CD4-positive, alpha-beta memory T cell (primary cell): Measurements from ENCODE around the gene CSTPP1. TPM values are rescaled to one million over a fixed set of nuclear protein-coding genes. Genes with fewer than 3 reads are reported as not detected.

Experiments
- CTCF ChIA-PET: fragments of 350-600 bp; sonication (Branson Sonifier 250); formaldehyde crosslinking; loops from one replicate; lab custom pipeline; 2021; ENCODE audit warnings: inconsistent platforms; ENCODE audit not compliant: partially characterized antibody; lab: Charles Lee
- POLR2A ChIA-PET: fragments of 350-600 bp; sonication (Branson Sonifier 250); formaldehyde crosslinking; loops from one replicate; lab custom pipeline; 2021; ENCODE audit not compliant: partially characterized antibody; lab: Charles Lee
- DNase-seq, 5 donors: peaks; one replicate each; pipeline versions ENCODE4 v3.0.0 to v3.0.0-alpha.2; 2020 to 2022; ENCODE audit warnings: mixed read lengths in 1 of 5
- H3K27ac ChIP-seq: one replicate; pipeline ENCODE4 v1.7.0; 2013; ENCODE audit warnings: low read depth, low read length
- H3K27me3 ChIP-seq: 2 replicates; pipeline ENCODE4 v1.7.0; 2013; ENCODE audit warnings: mild to moderate bottlenecking, low read length, moderate library complexity; ENCODE audit not compliant: insufficient read depth
- H3K36me3 ChIP-seq: 2 replicates; pipeline ENCODE4 v1.7.0; 2013; ENCODE audit warnings: mild to moderate bottlenecking, low read length, moderate library complexity; ENCODE audit not compliant: insufficient read depth
- H3K4me1 ChIP-seq: 2 replicates; pipeline ENCODE4 v1.7.0; 2013; ENCODE audit warnings: mild to moderate bottlenecking, low read length, moderate library complexity; ENCODE audit not compliant: insufficient read depth
- H3K4me3 ChIP-seq, 2 donors: one replicate each; pipeline ENCODE4 v1.7.0; 2013; ENCODE audit warnings: low read length in 2 of 2, mild to moderate bottlenecking in 1 of 2
- H3K9me3 ChIP-seq, 2 donors: one replicate each; pipeline ENCODE4 v1.7.0; 2013; ENCODE audit warnings: low read length in 2 of 2, control low read depth in 1 of 2; ENCODE audit not compliant: control insufficient read depth in 1 of 2
- H3K27ac Mint-ChIP-seq, 7 donors: one replicate each; pipeline ENCODE4 v1.8.0; 2020 to 2021; ENCODE audit warnings: mixed read lengths in 7 of 7, mild to moderate bottlenecking in 6 of 7, inconsistent platforms in 3 of 7, moderate library complexity in 3 of 7
- H3K27me3 Mint-ChIP-seq, 2 donors: one replicate each; pipeline ENCODE4 v1.8.0; 2020 to 2021; ENCODE audit warnings: mixed read lengths in 2 of 2
- H3K36me3 Mint-ChIP-seq, 2 donors: one replicate each; pipeline ENCODE4 v1.8.0; 2020 to 2021; ENCODE audit warnings: mixed read lengths in 2 of 2, inconsistent platforms in 1 of 2, mild to moderate bottlenecking in 1 of 2
- H3K4me1 Mint-ChIP-seq, 4 donors: one replicate each; pipeline ENCODE4 v1.8.0; 2020 to 2021; ENCODE audit warnings: mixed read lengths in 4 of 4, mild to moderate bottlenecking in 1 of 4
- H3K4me3 Mint-ChIP-seq, 8 donors: one replicate each; pipeline ENCODE4 v1.8.0; 2020 to 2021; ENCODE audit warnings: mixed read lengths in 8 of 8, mild to moderate bottlenecking in 7 of 8, moderate library complexity in 6 of 8, inconsistent platforms in 3 of 8
- H3K9me3 Mint-ChIP-seq, 8 donors: one replicate each; pipeline ENCODE4 v1.8.0; 2020 to 2021; ENCODE audit warnings: mixed read lengths in 8 of 8, mild to moderate bottlenecking in 5 of 8, inconsistent platforms in 3 of 8, moderate library complexity in 1 of 8
- intact Hi-C: fragments of 100-400 bp; cut with micrococcal nuclease; formaldehyde crosslinking; loops from one replicate; pipeline ENCODE4 v1.15.1; 2023
- polyA plus RNA-seq, 2 donors: library from polyadenylated mRNA; unstranded; fragments of 300-500 nt; fragmentation: Illumina TruSeq; gene quantifications; one replicate each; pipeline ENCODE4 v1.2.3, GENCODE V29; 2021
- total RNA-seq, 2 experiments: library from RNA; stranded (reverse); gene quantifications; one replicate each; pipeline ENCODE4 v1.2.3, GENCODE V29; 2021

Gene CSTPP1
- total and polyA plus RNA-seq, 4 experiments from 2014 or later, result 12.4 to 24.3 (median 17.8) TPM

- H3K36me3 Mint-ChIP-seq, result no peaks in the 10 kb centered on the region
- intact Hi-C loops, result no loop called here
- no peaks in the 10 kb centered on the region for H3K9me3 ChIP-seq
- no peak for DNase-seq
- ChIA-PET POLR2A (no interaction called here), CTCF (interaction anchor here (1.1 to 3.9 kb wide), 3 partner anchors 103 to 269 kb away, joined by 3 to 44 read pairs (median 4); no protein-coding TSS in a partner anchor)
- no peak overlapping the region for H3K4me3 Mint-ChIP-seq
- peaks cover 0 to 2% (median 0%) of the 10 kb centered on the region in 4 donors for H3K4me1 Mint-ChIP-seq
- H3K36me3 ChIP-seq, result no peaks in the 10 kb centered on the region
- no peaks in the 10 kb centered on the region for H3K4me1 ChIP-seq
- H3K9me3 Mint-ChIP-seq, result no peaks in the 10 kb centered on the region
- H3K27me3 Mint-ChIP-seq, result no peaks in the 10 kb centered on the region
- no peak overlapping the region for H3K4me3 ChIP-seq
- no peak overlapping the region for H3K27ac Mint-ChIP-seq
- no peak overlapping the region for H3K27ac ChIP-seq
- no peaks in the 10 kb centered on the region for H3K27me3 ChIP-seq
These were observed 43.7 kb upstream of the CSTPP1 start for GRCh38 chr11:46892838-46893237.

- H3K27me3 ChIP-seq, result no peaks in the 10 kb centered on the region
- Mint-ChIP-seq H3K27me3 (no peaks in the 10 kb centered on the region), H3K36me3 (no peaks in the 10 kb centered on the region), H3K9me3 (no peaks in the 10 kb centered on the region), H3K4me3 (no peak overlapping the region), H3K27ac (no peak overlapping the region), H3K4me1 (peaks cover 0 to 2% (median 0%) of the 10 kb centered on the region in 4 donors)
- H3K4me1 ChIP-seq, result no peaks in the 10 kb centered on the region
- intact Hi-C loops, result no loop called here
- H3K4me3 ChIP-seq, result no peak overlapping the region
- no peak for DNase-seq
- no peaks in the 10 kb centered on the region for H3K9me3 ChIP-seq
- H3K27ac ChIP-seq, result no peak overlapping the region
- no peaks in the 10 kb centered on the region for H3K36me3 ChIP-seq
- CTCF ChIA-PET, result interaction anchor here (2.2 kb wide), 1 partner anchor 258 kb away, joined by 6 read pairs; no protein-coding TSS in a partner anchor
- POLR2A ChIA-PET, result no interaction called here
These were observed 42.1 kb upstream of the CSTPP1 start for GRCh38 chr11:46894506-46894905.

- H3K4me1 Mint-ChIP-seq, result no peaks in the 10 kb centered on the region
- H3K4me3 ChIP-seq, result no peak overlapping the region
- DNase-seq, result no peak
- H3K4me1 ChIP-seq, result no peaks in the 10 kb centered on the region
- H3K27me3 Mint-ChIP-seq, result no peaks in the 10 kb centered on the region
- no peak overlapping the region for H3K27ac ChIP-seq
- H3K4me3 Mint-ChIP-seq, result no peak overlapping the region
- no peaks in the 10 kb centered on the region for H3K9me3 Mint-ChIP-seq
- H3K27ac Mint-ChIP-seq, result no peak overlapping the region
- ChIA-PET POLR2A (no interaction called here), CTCF (interaction anchor here (1.5 to 2.2 kb wide), 2 partner anchors 258 to 260 kb away, joined by 3 to 6 read pairs; no protein-coding TSS in a partner anchor)
- no peaks in the 10 kb centered on the region for H3K36me3 ChIP-seq
- no peaks in the 10 kb centered on the region for H3K27me3 ChIP-seq
- intact Hi-C loops, result no loop called here
- H3K9me3 ChIP-seq, result no peaks in the 10 kb centered on the region
- H3K36me3 Mint-ChIP-seq, result no peaks in the 10 kb centered on the region
These were observed 41.6 kb upstream of the CSTPP1 start for GRCh38 chr11:46894961-46895360.

- Histone ChIP-seq H3K4me3 (no peak overlapping the region), H3K4me1 (no peaks in the 10 kb centered on the region), H3K27ac (no peak overlapping the region), H3K36me3 (no peaks in the 10 kb centered on the region), H3K27me3 (no peaks in the 10 kb centered on the region), H3K9me3 (no peaks in the 10 kb centered on the region)
- H3K27me3 Mint-ChIP-seq, result peaks cover 0 to 4% of the 10 kb centered on the region in 2 donors
- no peak overlapping the region for H3K27ac Mint-ChIP-seq
- H3K4me1 Mint-ChIP-seq, result no peaks in the 10 kb centered on the region
- no peak overlapping the region for H3K4me3 Mint-ChIP-seq
- DNase-seq, result no peak
- intact Hi-C loops, result no loop called here
- no peaks in the 10 kb centered on the region for H3K9me3 Mint-ChIP-seq
- ChIA-PET POLR2A (no interaction called here), CTCF (interaction anchor here (1.0 to 2.2 kb wide), 5 partner anchors 10 to 259 kb away, joined by 3 to 6 read pairs (median 5); no protein-coding TSS in a partner anchor)
- H3K36me3 Mint-ChIP-seq, result no peaks in the 10 kb centered on the region
These were observed 40.7 kb upstream of the CSTPP1 start for GRCh38 chr11:46895821-46896220.

GRCh38 chr11:46896719-46897406, 39.7 kb upstream of the CSTPP1 start:
- Histone ChIP-seq H3K36me3 (no peaks in the 10 kb centered on the region), H3K27ac (no peak overlapping the region), H3K4me1 (no peaks in the 10 kb centered on the region), H3K9me3 (no peaks in the 10 kb centered on the region), H3K27me3 (no peaks in the 10 kb centered on the region), H3K4me3 (no peak overlapping the region)
- Mint-ChIP-seq H3K36me3 (no peaks in the 10 kb centered on the region), H3K4me1 (no peaks in the 10 kb centered on the region), H3K27ac (no peak overlapping the region), H3K4me3 (no peak overlapping the region), H3K9me3 (no peaks in the 10 kb centered on the region), H3K27me3 (peaks cover 0 to 4% of the 10 kb centered on the region in 2 donors)
- peak in 1 of 5 donors; percentile 7 for DNase-seq
- ChIA-PET CTCF (interaction anchor here (1.0 to 1.5 kb wide), 4 partner anchors 11 to 258 kb away, joined by 3 to 5 read pairs (median 4); no protein-coding TSS in a partner anchor), POLR2A (no interaction called here)
- intact Hi-C loops, result no loop called here

- peaks cover 0 to 4% of the 10 kb centered on the region in 2 donors for H3K27me3 Mint-ChIP-seq
- no peak overlapping the region for H3K27ac ChIP-seq
- H3K9me3 Mint-ChIP-seq, result no peaks in the 10 kb centered on the region
- H3K27me3 ChIP-seq, result no peaks in the 10 kb centered on the region
- ChIA-PET POLR2A (no interaction called here), CTCF (no interaction called here)
- intact Hi-C loops, result no loop called here
- DNase-seq, result no peak
- no peaks in the 10 kb centered on the region for H3K9me3 ChIP-seq
- H3K4me3 ChIP-seq, result no peak overlapping the region
- no peak overlapping the region for H3K4me3 Mint-ChIP-seq
- no peak overlapping the region for H3K27ac Mint-ChIP-seq
- no peaks in the 10 kb centered on the region for H3K4me1 ChIP-seq
- H3K4me1 Mint-ChIP-seq, result no peaks in the 10 kb centered on the region
- H3K36me3 Mint-ChIP-seq, result no peaks in the 10 kb centered on the region
- no peaks in the 10 kb centered on the region for H3K36me3 ChIP-seq
These were observed 38.0 kb upstream of the CSTPP1 start for GRCh38 chr11:46898396-46899095.

- intact Hi-C loops, result no loop called here
These were observed 37.0 kb upstream of the CSTPP1 start for GRCh38 chr11:46899501-46900025.

More at GRCh38 chr11:46899501-46900025, 37.0 kb upstream of the CSTPP1 start:
- Mint-ChIP-seq H3K4me3 (no peak overlapping the region), H3K36me3 (no peaks in the 10 kb centered on the region), H3K27ac (peak overlapping the region in 1 of 7 donors; percentile 1), H3K27me3 (peaks cover 0 to 5% of the 10 kb centered on the region in 2 donors), H3K4me1 (no peaks in the 10 kb centered on the region), H3K9me3 (no peaks in the 10 kb centered on the region)
- Histone ChIP-seq H3K9me3 (no peaks in the 10 kb centered on the region), H3K27me3 (no peaks in the 10 kb centered on the region), H3K36me3 (no peaks in the 10 kb centered on the region), H3K4me3 (no peak overlapping the region), H3K4me1 (no peaks in the 10 kb centered on the region), H3K27ac (no peak overlapping the region)
- CTCF ChIA-PET, result no interaction called here
- POLR2A ChIA-PET, result no interaction called here
- no peak for DNase-seq
